T47D (cell line): ENCODE data around the gene GRIA1.

ENCODE experiments used
- DNase-seq, 2 experiments: peaks; one replicate each; pipeline versions ENCODE4 v3.0.0 to v3.0.0-alpha.2; 2011 to 2012; ENCODE audit warnings: low read depth in 1 of 2, low spot score in 1 of 2
- JUND ChIP-seq: IDR thresholded peaks from 2 replicates; pipeline ENCODE4 v1.6.1; 2012; ENCODE audit warnings: low read depth
- in situ Hi-C: cut with HindIII; loops from 2 replicates; pipeline ENCODE4 v1.10.0; 2016; ENCODE audit warnings: low sequenced_read_pairs, low pct_unique_long_range_greater_than_20kb

Gene GRIA1

GRCh38 chr5:153513156-153513555 is 22.7 kb downstream of the GRIA1 start:
- DNase-seq: no peak
- no peak for TF ChIP-seq JUND
- in situ Hi-C loops: no loop called here

GRCh38 chr5:153515301-153515700 is 24.8 kb downstream of the GRIA1 start:
- in situ Hi-C loops: no loop called here
- DNase-seq: no peak
- no peak for TF ChIP-seq JUND

- no peak for TF ChIP-seq JUND
- no peak for DNase-seq
- in situ Hi-C loops: no loop called here
Measured at GRCh38 chr5:153516504-153517240, 26.2 kb downstream of the GRIA1 start.

GRCh38 chr5:153517241-153517611 is 26.8 kb downstream of the GRIA1 start:
- in situ Hi-C loops: no loop called here
- no peak for TF ChIP-seq JUND
- DNase-seq: no peak

GRCh38 chr5:153520137-153520536 is 29.7 kb downstream of the GRIA1 start:
- DNase-seq: no peak
- no peak for TF ChIP-seq JUND
- in situ Hi-C loops: no loop called here

GRCh38 chr5:153520952-153521351 is 30.5 kb downstream of the GRIA1 start:
- in situ Hi-C loops: no loop called here
- TF ChIP-seq JUND: no peak
- DNase-seq: no peak

GRCh38 chr5:153523211-153523610 is 32.7 kb downstream of the GRIA1 start:
- no peak for DNase-seq
- no peak for TF ChIP-seq JUND
- in situ Hi-C loops: no loop called here

GRCh38 chr5:153523831-153524230 is 33.4 kb downstream of the GRIA1 start:
- in situ Hi-C loops: no loop called here
- no peak for DNase-seq

GRCh38 chr5:153525536-153525935 is 35.1 kb downstream of the GRIA1 start:
- TF ChIP-seq JUND: no peak
- DNase-seq: no peak
- in situ Hi-C loops: no loop called here

More at GRCh38 chr5:153523831-153524230, 33.4 kb downstream of the GRIA1 start:
- no peak for TF ChIP-seq JUND

- no peak for TF ChIP-seq JUND
- in situ Hi-C loops: no loop called here
Measured at GRCh38 chr5:153530357-153531143, 40.1 kb downstream of the GRIA1 start.

GRCh38 chr5:153533546-153533945 is 43.1 kb downstream of the GRIA1 start:
- no peak for TF ChIP-seq JUND
- in situ Hi-C loops: no loop called here
- no peak for DNase-seq

More at GRCh38 chr5:153530357-153531143, 40.1 kb downstream of the GRIA1 start:
- no peak for DNase-seq

GRCh38 chr5:153534102-153534501 is 43.6 kb downstream of the GRIA1 start:
- no peak for TF ChIP-seq JUND
- DNase-seq: no peak
- in situ Hi-C loops: no loop called here

- no peak for TF ChIP-seq JUND
- DNase-seq: no peak
- in situ Hi-C loops: no loop called here
Measured at GRCh38 chr5:153537207-153537606, 46.7 kb downstream of the GRIA1 start.
